ENCODE data around the gene M1AP.
A peak's percentile ranks its signal among the peaks of the same experiment; 100 is the strongest.

M1AP gene

GRCh38 chr2:74559912-74560311 is 88.2 kb downstream of the M1AP start:
- DNase-seq: no peak
- Histone ChIP-seq H3K9me3 (ENCODE audit: control insufficient read depth, low read length) (no peaks in the 10 kb centered on the region), H3K27me3 (replicated peaks; ENCODE audit: control insufficient read depth, insufficient read depth, low read length, poor library complexity, severe bottlenecking) (peaks cover 3% of the 10 kb centered on the region), H3K27ac (ENCODE audit: insufficient read depth, low read length, poor library complexity, severe bottlenecking) (no peak overlapping the region), H3K36me3 (ENCODE audit: control insufficient read depth, insufficient read depth, low read length) (peaks cover 9% of the 10 kb centered on the region), H3K4me1 (ENCODE audit: control insufficient read depth, insufficient read depth, low read length, poor library complexity, severe bottlenecking) (peaks cover 14% of the 10 kb centered on the region), H3K4me3 (ENCODE audit: insufficient read depth, low read depth, low read length, poor library complexity, severe bottlenecking) (no peak overlapping the region)

GRCh38 chr2:74558284-74559230 is 89.6 kb downstream of the M1AP start:
- no peak for DNase-seq
- peaks cover 9% of the 10 kb centered on the region for H3K36me3 ChIP-seq (ENCODE audit: control insufficient read depth, insufficient read depth, low read length)
- H3K27me3 ChIP-seq (replicated peaks; ENCODE audit: control insufficient read depth, insufficient read depth, low read length, poor library complexity, severe bottlenecking): peaks cover under 1% of the 10 kb centered on the region
- H3K27ac ChIP-seq (ENCODE audit: insufficient read depth, low read length, poor library complexity, severe bottlenecking): no peak overlapping the region
- H3K4me3 ChIP-seq (ENCODE audit: insufficient read depth, low read depth, low read length, poor library complexity, severe bottlenecking): no peak overlapping the region
- H3K4me1 ChIP-seq (ENCODE audit: control insufficient read depth, insufficient read depth, low read length, poor library complexity, severe bottlenecking): peaks cover 19% of the 10 kb centered on the region
- no peaks in the 10 kb centered on the region for H3K9me3 ChIP-seq (ENCODE audit: control insufficient read depth, low read length)

GRCh38 chr2:74556831-74557370 is 91.2 kb downstream of the M1AP start:
- Histone ChIP-seq H3K4me3 (ENCODE audit: insufficient read depth, low read depth, low read length, poor library complexity, severe bottlenecking) (no peak overlapping the region), H3K4me1 (ENCODE audit: control insufficient read depth, insufficient read depth, low read length, poor library complexity, severe bottlenecking) (peaks cover 19% of the 10 kb centered on the region), H3K27ac (ENCODE audit: insufficient read depth, low read length, poor library complexity, severe bottlenecking) (no peak overlapping the region), H3K9me3 (ENCODE audit: control insufficient read depth, low read length) (no peaks in the 10 kb centered on the region), H3K36me3 (ENCODE audit: control insufficient read depth, insufficient read depth, low read length) (peaks cover 9% of the 10 kb centered on the region), H3K27me3 (replicated peaks; ENCODE audit: control insufficient read depth, insufficient read depth, low read length, poor library complexity, severe bottlenecking) (no peaks in the 10 kb centered on the region)
- DNase-seq: no peak

- Histone ChIP-seq H3K4me3 (ENCODE audit: insufficient read depth, low read depth, low read length, poor library complexity, severe bottlenecking) (no peak overlapping the region), H3K4me1 (ENCODE audit: control insufficient read depth, insufficient read depth, low read length, poor library complexity, severe bottlenecking) (peaks cover 19% of the 10 kb centered on the region), H3K36me3 (ENCODE audit: control insufficient read depth, insufficient read depth, low read length) (peaks cover 9% of the 10 kb centered on the region), H3K27me3 (replicated peaks; ENCODE audit: control insufficient read depth, insufficient read depth, low read length, poor library complexity, severe bottlenecking) (no peaks in the 10 kb centered on the region), H3K27ac (ENCODE audit: insufficient read depth, low read length, poor library complexity, severe bottlenecking) (no peak overlapping the region), H3K9me3 (ENCODE audit: control insufficient read depth, low read length) (no peaks in the 10 kb centered on the region)
- no peak for DNase-seq
Observed at GRCh38 chr2:74556159-74556558, 92.0 kb downstream of the M1AP start.

GRCh38 chr2:74555610-74556103 is 92.5 kb downstream of the M1AP start:
- peak overlapping the region; percentile 68 for H3K4me3 ChIP-seq (ENCODE audit: insufficient read depth, low read depth, low read length, poor library complexity, severe bottlenecking)

GRCh38 chr2:74554820-74555531 is 93.2 kb downstream of the M1AP start:
- no peaks in the 10 kb centered on the region for H3K9me3 ChIP-seq (ENCODE audit: control insufficient read depth, low read length)
- H3K36me3 ChIP-seq (ENCODE audit: control insufficient read depth, insufficient read depth, low read length): peaks cover 9% of the 10 kb centered on the region
- no peaks in the 10 kb centered on the region for H3K27me3 ChIP-seq (replicated peaks; ENCODE audit: control insufficient read depth, insufficient read depth, low read length, poor library complexity, severe bottlenecking)
- H3K4me3 ChIP-seq (ENCODE audit: insufficient read depth, low read depth, low read length, poor library complexity, severe bottlenecking): peak overlapping the region; percentile 68
- peak overlapping the region; percentile 70 for H3K27ac ChIP-seq (ENCODE audit: insufficient read depth, low read length, poor library complexity, severe bottlenecking)
- peak in 1 of 3 donors; percentile 25 for DNase-seq
- H3K4me1 ChIP-seq (ENCODE audit: control insufficient read depth, insufficient read depth, low read length, poor library complexity, severe bottlenecking): peaks cover 19% of the 10 kb centered on the region

More at GRCh38 chr2:74555610-74556103, 92.5 kb downstream of the M1AP start:
- Histone ChIP-seq H3K4me1 (ENCODE audit: control insufficient read depth, insufficient read depth, low read length, poor library complexity, severe bottlenecking) (peaks cover 19% of the 10 kb centered on the region), H3K9me3 (ENCODE audit: control insufficient read depth, low read length) (no peaks in the 10 kb centered on the region), H3K27me3 (replicated peaks; ENCODE audit: control insufficient read depth, insufficient read depth, low read length, poor library complexity, severe bottlenecking) (no peaks in the 10 kb centered on the region), H3K36me3 (ENCODE audit: control insufficient read depth, insufficient read depth, low read length) (peaks cover 9% of the 10 kb centered on the region), H3K27ac (ENCODE audit: insufficient read depth, low read length, poor library complexity, severe bottlenecking) (no peak overlapping the region)
- DNase-seq: no peak

- H3K27ac ChIP-seq (ENCODE audit: insufficient read depth, low read length, poor library complexity, severe bottlenecking): peak within 1 kb of the TSS; percentile 70
- H3K36me3 ChIP-seq (ENCODE audit: control insufficient read depth, insufficient read depth, low read length): peaks cover 9% of the 10 kb centered on the region
- H3K4me3 ChIP-seq (ENCODE audit: insufficient read depth, low read depth, low read length, poor library complexity, severe bottlenecking): peak within 1 kb of the TSS; percentile 68
- H3K27me3 ChIP-seq (replicated peaks; ENCODE audit: control insufficient read depth, insufficient read depth, low read length, poor library complexity, severe bottlenecking): peaks cover 7% of the 10 kb centered on the region
- no peaks in the 10 kb centered on the region for H3K9me3 ChIP-seq (ENCODE audit: control insufficient read depth, low read length)
- DNase-seq: peak; percentile 69 to 79 (median 75)
- peaks cover 22% of the 10 kb centered on the region for H3K4me1 ChIP-seq (ENCODE audit: control insufficient read depth, insufficient read depth, low read length, poor library complexity, severe bottlenecking)
Observed at GRCh38 chr2:74553892-74554819, 94.0 kb downstream of the M1AP start, which contains the start of the genes DOK1 and LOXL3. DOK1 (plus strand) TSS chr2:74554720; CDS start chr2:74554755, 35 bp downstream. LOXL3 (minus strand) TSS chr2:74553942; CDS start chr2:74552634, 1,308 bp downstream.

- H3K27ac ChIP-seq (ENCODE audit: insufficient read depth, low read length, poor library complexity, severe bottlenecking): no peak overlapping the region
- peaks cover 17% of the 10 kb centered on the region for H3K27me3 ChIP-seq (replicated peaks; ENCODE audit: control insufficient read depth, insufficient read depth, low read length, poor library complexity, severe bottlenecking)
- peaks cover 9% of the 10 kb centered on the region for H3K36me3 ChIP-seq (ENCODE audit: control insufficient read depth, insufficient read depth, low read length)
- H3K4me3 ChIP-seq (ENCODE audit: insufficient read depth, low read depth, low read length, poor library complexity, severe bottlenecking): no peak overlapping the region
- H3K9me3 ChIP-seq (ENCODE audit: control insufficient read depth, low read length): no peaks in the 10 kb centered on the region
- H3K4me1 ChIP-seq (ENCODE audit: control insufficient read depth, insufficient read depth, low read length, poor library complexity, severe bottlenecking): peaks cover 24% of the 10 kb centered on the region
- no peak for DNase-seq
Observed at GRCh38 chr2:74552914-74553811, 95.0 kb downstream of the M1AP start.
